ENCODE results near the gene FER. TPM values are rescaled to one million over a fixed set of nuclear protein-coding genes. Genes with fewer than 3 reads are reported as not detected.
"Not testable (repeated sequence)": the region's sequence is repeated elsewhere in the genome, so short reads cannot be mapped to it uniquely, and the experiment has no call there.

The FER gene
- total and polyA plus RNA-seq, 2 of the 8 experiments (the other 6 are each of a cell fraction or from before 2014, with no cell fraction given) = 1.3 to 15.8 TPM

DNA sequence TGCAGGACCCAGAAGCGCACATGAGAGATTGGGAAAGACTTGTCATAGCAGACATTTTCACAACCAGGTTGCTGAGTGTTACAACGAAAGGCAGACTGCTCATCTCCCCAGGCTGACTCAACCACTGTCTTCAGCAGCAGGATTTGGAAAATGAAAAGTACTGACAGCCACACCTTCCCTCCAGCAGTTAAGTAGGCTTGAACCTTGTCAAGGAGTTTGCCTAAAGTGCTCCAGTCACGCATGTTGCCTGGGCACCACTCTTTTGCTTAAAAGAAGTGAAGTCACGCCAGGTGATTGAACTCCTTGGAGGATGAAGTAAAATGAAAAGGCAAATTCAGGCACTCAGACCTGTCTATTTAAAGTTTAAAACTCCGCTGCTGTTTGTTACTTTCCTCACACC lies 304.5 kb downstream of the FER start:
- H2BK120ac ChIP-seq (replicated peaks; ENCODE audit: low read depth, low read length); H4K20me1 ChIP-seq (replicated peaks in 1 of 2; ENCODE audit: control insufficient read depth in 1 of 2, insufficient read depth in 2 of 2, low read length in 2 of 2); H4K91ac ChIP-seq (replicated peaks; ENCODE audit: insufficient read length, low read length); H2AK5ac ChIP-seq (ENCODE audit: low read depth, low read length); H3K9ac ChIP-seq (replicated peaks in 1 of 4; ENCODE audit: extremely low read depth in 1 of 4, low read depth in 3 of 4, low read length in 3 of 4); H4K5ac ChIP-seq (ENCODE audit: insufficient read length, low read depth, low read length); H3K27ac ChIP-seq (ENCODE audit: low read depth, low read length); H3K14ac ChIP-seq (ENCODE audit: insufficient read length); H2BK5ac ChIP-seq (ENCODE audit: low read depth, low read length); POLR2A ChIA-PET (ENCODE audit: partially characterized antibody); H3K27me3 ChIP-seq (replicated peaks in 1 of 4; ENCODE audit: control insufficient read depth in 3 of 4, extremely low read depth in 1 of 4, insufficient read depth in 3 of 4, low read length in 3 of 4); CTCF ChIA-PET (ENCODE audit: partially characterized antibody); H3K4me3 ChIP-seq (ENCODE audit: extremely low read depth in 1 of 4, insufficient read depth in 2 of 4, low read depth in 3 of 4, low read length in 4 of 4); H3K23me2 ChIP-seq (ENCODE audit: low read depth, low read length); H3K56ac ChIP-seq (replicated peaks; ENCODE audit: insufficient read length, low read depth, low read length); H4K8ac ChIP-seq (ENCODE audit: extremely low read depth, insufficient read depth, low read length); H2BK20ac ChIP-seq (ENCODE audit: low read length); H3K36me3 ChIP-seq (ENCODE audit: control insufficient read depth in 2 of 4, insufficient read depth in 4 of 4, low read length in 3 of 4); DNase-seq (ENCODE audit: low read depth in 1 of 2, low spot score in 2 of 2); H3K79me2 ChIP-seq (ENCODE audit: control insufficient read depth in 1 of 2, insufficient read depth in 2 of 2, low read length in 2 of 2); H3K4me2 ChIP-seq (ENCODE audit: insufficient read depth in 1 of 2, low read depth in 2 of 2, low read length in 2 of 2); H3K23ac ChIP-seq (ENCODE audit: insufficient read length); H3K79me1 ChIP-seq (ENCODE audit: low read depth, low read length); H2AFZ ChIP-seq (ENCODE audit: low read length); FAIRE-seq; H2BK12ac ChIP-seq (ENCODE audit: low read depth, low read length); H3K18ac ChIP-seq (ENCODE audit: extremely low read depth, low read length); H2BK15ac ChIP-seq (ENCODE audit: low read length); H3K9me3 ChIP-seq (ENCODE audit: insufficient read depth in 2 of 2, low read depth in 1 of 2, low read length in 1 of 2); H3K4ac ChIP-seq (replicated peaks; ENCODE audit: insufficient read length, low read depth, low read length); H3K4me1 ChIP-seq (replicated peaks in 1 of 4; ENCODE audit: control insufficient read depth in 3 of 4, insufficient read depth in 4 of 4, low read length in 3 of 4): not testable (repeated sequence)
- 96% methylated on average over 4 of the region's 5 CpGs; no CpG with 5 or more reads in 1 of the 2 experiments for WGBS, 2 experiments (ENCODE audit: extremely low coverage in 1 of 2, insufficient coverage in 1 of 2, insufficient read length in 1 of 2, insufficient replicate concordance in 2 of 2, low coverage in 1 of 2, low lambda C conversion rate in 2 of 2, missing lambda C conversion rate in 1 of 2)
